ENCODE results near the gene CRIP3.

CRIP3 gene

DNA sequence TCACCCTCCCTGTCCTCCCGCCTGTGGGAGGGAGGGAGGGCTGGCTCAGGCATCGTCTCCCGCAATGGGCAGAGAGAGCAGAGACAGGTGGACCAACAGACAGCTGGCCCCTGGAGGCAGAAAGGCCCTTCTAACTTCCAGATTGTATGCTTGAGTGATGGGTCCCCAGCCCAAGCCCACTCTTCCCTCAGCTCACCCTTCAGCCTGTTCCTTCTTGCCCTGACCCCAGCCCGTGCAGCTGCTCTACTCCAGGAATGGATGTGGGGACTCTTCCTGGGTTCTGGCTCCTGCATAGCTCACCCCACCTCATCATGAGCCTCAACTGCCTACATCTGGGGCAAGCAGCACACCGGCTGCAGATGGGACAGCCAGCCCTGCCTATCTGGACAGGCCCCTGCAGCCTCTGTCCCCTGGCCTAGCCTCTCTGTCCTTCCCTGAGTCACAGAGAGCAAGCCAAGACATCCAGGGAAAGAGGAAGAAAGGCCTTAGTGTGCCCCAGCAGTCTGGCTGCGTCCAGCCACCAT, 22.1 kb downstream of the CRIP3 start:
- Histone ChIP-seq H3K9me2 (replicated peaks; ENCODE audit: low read depth, low read length) (no peaks in the 10 kb centered on the region), H3K9me3 (ENCODE audit: insufficient read depth, low read depth, low read length) (no peaks in the 10 kb centered on the region), H3K4me3 (ENCODE audit: low read length, poor library complexity, severe bottlenecking) (no peak overlapping the region), H3K4me2 (ENCODE audit: low read depth, low read length, poor library complexity, severe bottlenecking) (no peak overlapping the region), H2AFZ (ENCODE audit: low read length) (no peak overlapping the region), H3K4me1 (ENCODE audit: insufficient read depth, low read length, poor library complexity, severe bottlenecking) (no peaks in the 10 kb centered on the region), H3K27me3 (ENCODE audit: insufficient read depth, low read length, poor library complexity, severe bottlenecking) (no peaks in the 10 kb centered on the region), H3K36me3 (ENCODE audit: insufficient read depth, low read length) (no peaks in the 10 kb centered on the region), H3K9ac (ENCODE audit: low read depth, low read length, poor library complexity, severe bottlenecking) (no peak overlapping the region), H3K79me2 (ENCODE audit: insufficient read depth, low read length) (no peaks in the 10 kb centered on the region), H3F3A (ENCODE audit: low read depth) (no peaks in the 10 kb centered on the region), H4K20me1 (ENCODE audit: insufficient read depth, low read length, poor library complexity, severe bottlenecking) (no peaks in the 10 kb centered on the region)
- TF ChIP-seq, protein P1, sequence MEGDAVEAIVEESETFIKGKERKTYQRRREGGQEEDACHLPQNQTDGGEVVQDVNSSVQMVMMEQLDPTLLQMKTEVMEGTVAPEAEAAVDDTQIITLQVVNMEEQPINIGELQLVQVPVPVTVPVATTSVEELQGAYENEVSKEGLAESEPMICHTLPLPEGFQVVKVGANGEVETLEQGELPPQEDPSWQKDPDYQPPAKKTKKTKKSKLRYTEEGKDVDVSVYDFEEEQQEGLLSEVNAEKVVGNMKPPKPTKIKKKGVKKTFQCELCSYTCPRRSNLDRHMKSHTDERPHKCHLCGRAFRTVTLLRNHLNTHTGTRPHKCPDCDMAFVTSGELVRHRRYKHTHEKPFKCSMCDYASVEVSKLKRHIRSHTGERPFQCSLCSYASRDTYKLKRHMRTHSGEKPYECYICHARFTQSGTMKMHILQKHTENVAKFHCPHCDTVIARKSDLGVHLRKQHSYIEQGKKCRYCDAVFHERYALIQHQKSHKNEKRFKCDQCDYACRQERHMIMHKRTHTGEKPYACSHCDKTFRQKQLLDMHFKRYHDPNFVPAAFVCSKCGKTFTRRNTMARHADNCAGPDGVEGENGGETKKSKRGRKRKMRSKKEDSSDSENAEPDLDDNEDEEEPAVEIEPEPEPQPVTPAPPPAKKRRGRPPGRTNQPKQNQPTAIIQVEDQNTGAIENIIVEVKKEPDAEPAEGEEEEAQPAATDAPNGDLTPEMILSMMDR (conservative IDR thresholded peaks at IDR 0.05; ENCODE audit: low read length), result no peak
- TF ChIP-seq EZH2phosphoT487 (IDR thresholded peaks at IDR 0.05; ENCODE audit: borderline replicate concordance), result no peak

DNA sequence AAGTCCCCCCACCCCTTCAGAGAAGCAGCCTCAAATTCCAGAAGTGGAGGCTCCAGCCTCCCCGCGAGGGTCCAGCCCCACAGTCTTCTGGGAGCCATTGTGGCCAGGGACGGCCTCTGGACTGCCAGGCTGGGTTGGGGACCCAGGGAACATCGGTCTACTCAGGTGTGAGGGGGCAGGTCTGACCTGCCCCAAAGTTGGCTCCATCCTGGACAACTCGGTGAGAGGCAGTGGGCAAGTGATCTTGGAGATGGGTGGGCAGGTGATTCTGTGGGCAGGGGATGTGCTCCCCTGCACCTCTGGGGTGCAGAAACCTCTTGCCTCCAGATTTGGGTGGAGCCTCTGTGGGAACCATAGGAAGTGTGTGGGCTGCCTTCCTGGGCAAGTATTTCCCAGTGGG, 22.8 kb downstream of the CRIP3 start:
- Histone ChIP-seq H2AFZ (ENCODE audit: low read length) (no peak overlapping the region), H3K9me2 (replicated peaks; ENCODE audit: low read depth, low read length) (no peaks in the 10 kb centered on the region), H4K20me1 (ENCODE audit: insufficient read depth, low read length, poor library complexity, severe bottlenecking) (no peaks in the 10 kb centered on the region), H3K27me3 (ENCODE audit: insufficient read depth, low read length, poor library complexity, severe bottlenecking) (no peaks in the 10 kb centered on the region), H3K79me2 (ENCODE audit: insufficient read depth, low read length) (no peaks in the 10 kb centered on the region), H3K9ac (ENCODE audit: low read depth, low read length, poor library complexity, severe bottlenecking) (no peak overlapping the region), H3F3A (ENCODE audit: low read depth) (no peaks in the 10 kb centered on the region), H3K9me3 (ENCODE audit: insufficient read depth, low read depth, low read length) (no peaks in the 10 kb centered on the region), H3K4me1 (ENCODE audit: insufficient read depth, low read length, poor library complexity, severe bottlenecking) (no peaks in the 10 kb centered on the region), H3K4me3 (ENCODE audit: low read length, poor library complexity, severe bottlenecking) (no peak overlapping the region), H3K36me3 (ENCODE audit: insufficient read depth, low read length) (no peaks in the 10 kb centered on the region), H3K4me2 (ENCODE audit: low read depth, low read length, poor library complexity, severe bottlenecking) (no peak overlapping the region)
- TF ChIP-seq, protein P1 (conservative IDR thresholded peaks at IDR 0.05; ENCODE audit: low read length), result no peak

DNA sequence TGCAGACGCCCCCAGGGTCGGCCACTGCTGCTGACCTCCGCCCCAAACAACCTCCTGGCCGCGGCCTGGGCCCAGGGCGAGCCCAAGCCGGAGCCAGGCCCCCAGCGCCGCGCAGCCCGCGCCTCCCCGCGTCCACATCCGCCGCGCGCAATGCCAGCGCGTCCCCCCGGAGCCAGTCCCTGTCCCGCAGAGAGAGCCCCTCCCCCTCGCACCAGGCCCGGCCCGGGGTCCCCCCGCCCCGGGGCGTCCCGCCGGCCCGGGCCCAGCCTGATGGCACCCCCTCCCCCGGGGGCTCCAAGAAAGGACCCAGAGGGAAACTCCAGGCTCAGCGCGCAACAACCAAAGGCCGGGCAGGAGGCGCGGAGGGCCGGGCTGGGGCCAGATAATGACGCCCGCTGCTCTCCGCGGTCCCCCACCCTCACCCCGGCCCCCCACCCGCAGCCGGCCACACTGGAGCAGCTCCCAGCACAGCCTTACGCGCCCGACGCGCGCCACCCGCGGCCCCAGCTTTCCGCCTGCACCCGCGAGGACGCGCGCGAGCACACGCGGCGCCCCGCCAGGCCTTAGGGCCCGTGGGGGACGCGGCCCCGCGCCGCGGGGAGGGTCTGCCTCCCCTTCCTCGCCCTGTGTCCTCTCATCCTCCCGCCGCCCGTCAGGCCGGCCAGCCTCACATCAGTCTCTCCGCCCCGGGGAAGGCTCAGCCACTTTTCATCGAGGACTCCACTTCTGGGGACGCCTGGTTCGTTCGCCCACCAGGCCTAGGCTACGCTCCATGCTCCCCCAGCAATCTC, 23.4 kb downstream of the CRIP3 start:
- Histone ChIP-seq H3K9ac (ENCODE audit: low read depth, low read length, poor library complexity, severe bottlenecking) (no peak overlapping the region), H3K4me1 (ENCODE audit: insufficient read depth, low read length, poor library complexity, severe bottlenecking) (no peaks in the 10 kb centered on the region), H2AFZ (ENCODE audit: low read length) (no peak overlapping the region), H3K9me3 (ENCODE audit: insufficient read depth, low read depth, low read length) (no peaks in the 10 kb centered on the region), H3F3A (ENCODE audit: low read depth) (no peaks in the 10 kb centered on the region), H4K20me1 (ENCODE audit: insufficient read depth, low read length, poor library complexity, severe bottlenecking) (no peaks in the 10 kb centered on the region), H3K79me2 (ENCODE audit: insufficient read depth, low read length) (no peaks in the 10 kb centered on the region), H3K4me2 (ENCODE audit: low read depth, low read length, poor library complexity, severe bottlenecking) (no peak overlapping the region), H3K4me3 (ENCODE audit: low read length, poor library complexity, severe bottlenecking) (no peak overlapping the region), H3K9me2 (replicated peaks; ENCODE audit: low read depth, low read length) (no peaks in the 10 kb centered on the region), H3K36me3 (ENCODE audit: insufficient read depth, low read length) (no peaks in the 10 kb centered on the region), H3K27me3 (ENCODE audit: insufficient read depth, low read length, poor library complexity, severe bottlenecking) (no peaks in the 10 kb centered on the region)
- TF ChIP-seq, protein P1 (conservative IDR thresholded peaks at IDR 0.05; ENCODE audit: low read length), result no peak
- TF ChIP-seq EZH2phosphoT487 (IDR thresholded peaks at IDR 0.05; ENCODE audit: borderline replicate concordance), result no peak
